Tibial nerve (tissue), 4 donors: Measurements from ENCODE around the gene BMAL1. TPM values are rescaled to one million over a fixed set of nuclear protein-coding genes. Genes with fewer than 3 reads are reported as not detected.

Experiments
- DNase-seq, 2 donors: peaks; one replicate each; pipeline ENCODE4 v3.0.0-alpha.2; 2019; ENCODE audit warnings: low spot score in 2 of 2
- H3K27ac ChIP-seq, 4 donors: fragments of 200-600 bp; sonication (generic) in 3 of 4; one replicate each; pipeline ENCODE4 v1.5.1; 2017 to 2019; ENCODE audit warnings: mild to moderate bottlenecking in 1 of 4
- H3K27me3 ChIP-seq, 2 donors: fragments of 200-600 bp; sonication (generic) in 1 of 2; one replicate each; pipeline versions ENCODE4 v1.5.1 to v1.6.0; 2017 to 2019
- H3K36me3 ChIP-seq, 3 donors: fragments of 200-600 bp; sonication (generic); one replicate each; pipeline ENCODE4 v1.5.1; 2018 to 2019
- H3K4me1 ChIP-seq, 4 donors: fragments of 200-600 bp; sonication (generic) in 3 of 4; one replicate each; pipeline ENCODE4 v1.5.1; 2017 to 2019
- H3K4me3 ChIP-seq, 4 donors: fragments of 200-600 bp; sonication (generic) in 3 of 4; one replicate each; pipeline ENCODE4 v1.5.1; 2017 to 2019; ENCODE audit warnings: mild to moderate bottlenecking in 1 of 4, moderate library complexity in 1 of 4
- H3K9me3 ChIP-seq, 4 donors: fragments of 200-600 bp; sonication (generic) in 3 of 4; one replicate each; pipeline ENCODE4 v1.5.1; 2017 to 2019
- CTCF ChIP-seq, 5 experiments: fragments of 200-600 bp in 3 of 5; fragments of 450-650 bp in 2 of 5; sonication (generic) in 3 of 5; IDR thresholded peaks; one replicate each; pipeline ENCODE4 v1.5.1; 2016 to 2019; ENCODE audit warnings: antibody characterized with exemption in 5 of 5, mild to moderate bottlenecking in 3 of 5, moderate library complexity in 2 of 5
- EP300 ChIP-seq, 2 donors: sonication (generic); formaldehyde crosslinking; IDR thresholded peaks; one replicate each; pipeline ENCODE4 v1.6.1; 2017; ENCODE audit warnings: antibody characterized with exemption in 2 of 2, mild to moderate bottlenecking in 1 of 2
- POLR2A ChIP-seq, 2 donors: fragments of 450-650 bp; IDR thresholded peaks; one replicate each; pipeline ENCODE4 v1.6.1; 2017; ENCODE audit warnings: antibody characterized with exemption in 2 of 2, mild to moderate bottlenecking in 2 of 2, moderate library complexity in 2 of 2
- WGBS, 2 donors: methylation state at CpG; one replicate each; pipeline ENCODE4 v1.1.5; 2018; 5-methylcytosine and 5-hydroxymethylcytosine counted together
- total RNA-seq, 4 donors: library from RNA; depleted of rRNA; stranded (reverse); fragments of >200 nt; gene quantifications; one replicate each; pipeline ENCODE4 v1.1.0, GENCODE V29; 2016

BMAL1 gene
- total RNA-seq, 4 donors from 2014 or later = 34.5 to 61.2 (median 58.0) TPM

GRCh38 chr11:13294178-13294577 is 16.6 kb downstream of the BMAL1 start:
- Histone ChIP-seq H3K36me3 (no peaks in the 10 kb centered on the region), H3K4me1 (peaks cover 0 to 50% (median 29%) of the 10 kb centered on the region in 4 donors), H3K27ac (no peak overlapping the region), H3K27me3 (no peaks in the 10 kb centered on the region), H3K9me3 (no peaks in the 10 kb centered on the region), H3K4me3 (no peak overlapping the region)
- DNase-seq = no peak
- TF ChIP-seq EP300 (IDR thresholded peaks at IDR 0.05) (no peak), CTCF (IDR thresholded peaks at IDR 0.05) (no peak), POLR2A (IDR thresholded peaks at IDR 0.05) (no peak)
- 63 to 65% methylated on average over 4 of the region's 4 CpGs for WGBS, 2 donors

- Histone ChIP-seq H3K27me3 (no peaks in the 10 kb centered on the region), H3K4me1 (peaks cover 0 to 57% (median 29%) of the 10 kb centered on the region in 4 donors), H3K36me3 (no peaks in the 10 kb centered on the region), H3K27ac (no peak overlapping the region), H3K9me3 (no peaks in the 10 kb centered on the region), H3K4me3 (no peak overlapping the region)
- TF ChIP-seq EP300 (IDR thresholded peaks at IDR 0.05) (no peak), POLR2A (IDR thresholded peaks at IDR 0.05) (no peak), CTCF (IDR thresholded peaks at IDR 0.05) (no peak)
- WGBS, 2 donors = 74 to 95% methylated on average over 7 to 9 of the region's 9 CpGs
- no peak for DNase-seq
These were observed 17.4 kb downstream of the BMAL1 start for GRCh38 chr11:13294771-13295579.

GRCh38 chr11:13297308-13297916 is 19.8 kb downstream of the BMAL1 start:
- WGBS, 2 donors = 87 to 95% methylated on average over 5 of the region's 5 CpGs
- TF ChIP-seq POLR2A (IDR thresholded peaks at IDR 0.05) (no peak), CTCF (IDR thresholded peaks at IDR 0.05) (no peak)
- peaks cover 0 to 59% (median 27%) of the 10 kb centered on the region in 4 donors for H3K4me1 ChIP-seq
- H3K9me3 ChIP-seq = no peaks in the 10 kb centered on the region
- no peak for DNase-seq
- H3K36me3 ChIP-seq = no peaks in the 10 kb centered on the region
- H3K27me3 ChIP-seq = no peaks in the 10 kb centered on the region
- H3K27ac ChIP-seq = no peak overlapping the region
- H3K4me3 ChIP-seq = no peak overlapping the region

- no peak for DNase-seq
- Histone ChIP-seq H3K27ac (no peak overlapping the region), H3K4me3 (no peak overlapping the region), H3K4me1 (peaks cover 0 to 63% (median 24%) of the 10 kb centered on the region in 4 donors), H3K27me3 (no peaks in the 10 kb centered on the region), H3K36me3 (no peaks in the 10 kb centered on the region), H3K9me3 (no peaks in the 10 kb centered on the region)
- TF ChIP-seq POLR2A (IDR thresholded peaks at IDR 0.05) (no peak), EP300 (IDR thresholded peaks at IDR 0.05) (no peak)
- WGBS, 2 donors = 51 to 59% methylated on average over 5 of the region's 5 CpGs
These were observed 20.3 kb downstream of the BMAL1 start for GRCh38 chr11:13297917-13298356.

GRCh38 chr11:13298765-13299164 is 21.2 kb downstream of the BMAL1 start:
- H3K4me1 ChIP-seq = peaks cover 0 to 67% (median 22%) of the 10 kb centered on the region in 4 donors
- WGBS, 2 donors = 66 to 71% methylated on average over 4 of the region's 4 CpGs

More at GRCh38 chr11:13298765-13299164, 21.2 kb downstream of the BMAL1 start:
- no peaks in the 10 kb centered on the region for H3K27me3 ChIP-seq
- TF ChIP-seq CTCF (IDR thresholded peaks at IDR 0.05) (no peak), POLR2A (IDR thresholded peaks at IDR 0.05) (no peak), EP300 (IDR thresholded peaks at IDR 0.05) (no peak)
- H3K4me3 ChIP-seq = no peak overlapping the region
- H3K9me3 ChIP-seq = no peaks in the 10 kb centered on the region
- DNase-seq = no peak
- H3K27ac ChIP-seq = no peak overlapping the region
- no peaks in the 10 kb centered on the region for H3K36me3 ChIP-seq
